ENCODE data around the gene PTCH1. TPM values are rescaled to one million over a fixed set of nuclear protein-coding genes. Genes with fewer than 3 reads are reported as not detected.

PTCH1 gene
- total RNA-seq, 4 donors from 2014 or later, result 4.2 to 6.9 (median 5.2) TPM

- H3K4me1 ChIP-seq, result no peaks in the 10 kb centered on the region
- intact Hi-C loops (cut with DNase I; ENCODE audit: low total_unique reads) (no loop called here), in situ Hi-C loops (cut with MboI; ENCODE audit: low sequenced_read_pairs in 4 of 4) (no loop called here)
- H3K9me3 ChIP-seq, result peaks cover 0 to 5% (median 0%) of the 10 kb centered on the region in 3 donors
- no peaks in the 10 kb centered on the region for H3K36me3 ChIP-seq
- no peak overlapping the region for H3K4me3 ChIP-seq
- H3K27me3 ChIP-seq, result no peaks in the 10 kb centered on the region
- no peak overlapping the region for H3K27ac ChIP-seq
- ATAC-seq (no peak), DNase-seq (no peak)
- TF ChIP-seq POLR2A (IDR thresholded peaks at IDR 0.05) (no peak), CTCF (IDR thresholded peaks at IDR 0.05 in 4 of 5, conservative IDR thresholded peaks at IDR 0.05 in 1 of 5) (no peak)
These were observed 117.5 kb downstream of the PTCH1 start for GRCh38 chr9:95399261-95399660.

Other genes with a start within 250 kb of the PTCH1 start
- gene FANCC, start 199.3 kb downstream of the PTCH1 start, total RNA-seq, result 1 to 10 TPM; 1.2 to 4.8 (median 2.5) TPM